Fibroblast of lung (primary cell): ENCODE results near the gene C1QTNF1.

ENCODE experiments used
- CTCF ChIP-seq, 2 donors: IDR thresholded peaks in 1 of 2; conservative IDR thresholded peaks in 1 of 2; 1 replicate in 1 of 2; 2 replicates in 1 of 2; pipeline ENCODE4 v1.5.1; 2011 to 2012; ENCODE audit warnings: low read length in 2 of 2, control low read depth in 1 of 2, inconsistent platforms in 1 of 2, low read depth in 1 of 2, mild to moderate bottlenecking in 1 of 2
- EZH2 ChIP-seq: IDR thresholded peaks from 2 replicates; pipeline ENCODE4 v1.5.1; 2012; ENCODE audit warnings: low read length, control low read depth, mild to moderate bottlenecking; ENCODE audit errors: missing control alignments

GRCh38 chr17:79095345-79096055 is 71.5 kb downstream of the C1QTNF1 start:
- no peak for TF ChIP-seq EZH2
- no peak for TF ChIP-seq CTCF (conservative IDR thresholded peaks at IDR 0.05 in 1 of 2, IDR thresholded peaks at IDR 0.05 in 1 of 2; ENCODE audit: low read depth in 1 of 2, low read length in 2 of 2)
